ENCODE measurements around the gene SPATA18.

GRCh38 chr4:52045028-52045427, 6.1 kb upstream of the SPATA18 start:
- TF ChIP-seq POLR2AphosphoS5 (IDR thresholded peaks at IDR 0.05; ENCODE audit: insufficient read depth in 1 of 2, low read depth in 1 of 2): no peak
- TF ChIP-seq CTCF (IDR thresholded peaks at IDR 0.05): no peak
- no peak for TF ChIP-seq POLR2A (IDR thresholded peaks at IDR 0.05)
